ENCODE data around the gene WIPI1. TPM values are rescaled to one million over a fixed set of nuclear protein-coding genes. Genes with fewer than 3 reads are reported as not detected.

Gene WIPI1
- total RNA-seq, 2 donors from 2014 or later = 54.2 to 58.3 TPM

- H3K4me3 ChIP-seq = no peak overlapping the region
- H3K9me3 ChIP-seq = no peaks in the 10 kb centered on the region
- peaks cover 29% of the 10 kb centered on the region for H3K36me3 ChIP-seq
- peaks cover 5 to 17% of the 10 kb centered on the region in 2 donors for H3K4me1 ChIP-seq (ENCODE audit: control insufficient read depth in 1 of 2, low read depth in 2 of 2)
- TF ChIP-seq CTCF (IDR thresholded peaks at IDR 0.05) = no peak
- no peak for ATAC-seq (ENCODE audit: insufficient number of reproducible peaks, low FRiP score, low read depth)
- H3K27ac ChIP-seq = no peak overlapping the region
- no peak for DNase-seq (ENCODE audit: low spot score)
- no peaks in the 10 kb centered on the region for H3K27me3 ChIP-seq (replicated peaks; ENCODE audit: insufficient read depth)
These were observed 5.5 kb downstream of the WIPI1 start for GRCh38 chr17:68451670-68452354.

- ATAC-seq (ENCODE audit: insufficient number of reproducible peaks, low FRiP score, low read depth) = no peak
These were observed 6.5 kb downstream of the WIPI1 start for GRCh38 chr17:68450801-68451200.

GRCh38 chr17:68450391-68450790 is 6.9 kb downstream of the WIPI1 start:
- no peaks in the 10 kb centered on the region for H3K9me3 ChIP-seq
- peaks cover 2 to 6% of the 10 kb centered on the region in 2 donors for H3K4me1 ChIP-seq (ENCODE audit: control insufficient read depth in 1 of 2, low read depth in 2 of 2)
- no peak overlapping the region for H3K4me3 ChIP-seq
- no peak overlapping the region for H3K27ac ChIP-seq
- H3K36me3 ChIP-seq = peaks cover 30% of the 10 kb centered on the region
- no peak for TF ChIP-seq CTCF (IDR thresholded peaks at IDR 0.05)
- ATAC-seq (ENCODE audit: insufficient number of reproducible peaks, low FRiP score, low read depth) (no peak), DNase-seq (ENCODE audit: low spot score) (no peak)
- H3K27me3 ChIP-seq (replicated peaks; ENCODE audit: insufficient read depth) = no peaks in the 10 kb centered on the region

More at GRCh38 chr17:68450801-68451200, 6.5 kb downstream of the WIPI1 start:
- DNase-seq (ENCODE audit: low spot score) = no peak
- Histone ChIP-seq H3K4me1 (ENCODE audit: control insufficient read depth in 1 of 2, low read depth in 2 of 2) (peaks cover 5 to 10% of the 10 kb centered on the region in 2 donors), H3K36me3 (peaks cover 29% of the 10 kb centered on the region), H3K27ac (no peak overlapping the region), H3K27me3 (replicated peaks; ENCODE audit: insufficient read depth) (no peaks in the 10 kb centered on the region), H3K9me3 (no peaks in the 10 kb centered on the region), H3K4me3 (no peak overlapping the region)
- TF ChIP-seq CTCF (IDR thresholded peaks at IDR 0.05) = no peak

- Histone ChIP-seq H3K4me3 (no peak overlapping the region), H3K4me1 (ENCODE audit: control insufficient read depth in 1 of 2, low read depth in 2 of 2) (no peaks in the 10 kb centered on the region), H3K27ac (no peak overlapping the region), H3K36me3 (peaks cover 34% of the 10 kb centered on the region), H3K27me3 (replicated peaks; ENCODE audit: insufficient read depth) (no peaks in the 10 kb centered on the region), H3K9me3 (no peaks in the 10 kb centered on the region)
- no peak for TF ChIP-seq CTCF (IDR thresholded peaks at IDR 0.05)
- no peak for DNase-seq (ENCODE audit: low spot score)
- no peak for ATAC-seq (ENCODE audit: insufficient number of reproducible peaks, low FRiP score, low read depth)
These were observed 8.1 kb downstream of the WIPI1 start for GRCh38 chr17:68449021-68449739.

- DNase-seq (ENCODE audit: low spot score) (no peak), ATAC-seq (ENCODE audit: insufficient number of reproducible peaks, low FRiP score, low read depth) (no peak)
- H3K27ac ChIP-seq = no peak overlapping the region
- H3K36me3 ChIP-seq = peaks cover 34% of the 10 kb centered on the region
- no peak overlapping the region for H3K4me3 ChIP-seq
- TF ChIP-seq CTCF (IDR thresholded peaks at IDR 0.05) = no peak
- no peaks in the 10 kb centered on the region for H3K27me3 ChIP-seq (replicated peaks; ENCODE audit: insufficient read depth)
- peaks cover 0 to 7% of the 10 kb centered on the region in 2 donors for H3K4me1 ChIP-seq (ENCODE audit: control insufficient read depth in 1 of 2, low read depth in 2 of 2)
- H3K9me3 ChIP-seq = no peaks in the 10 kb centered on the region
These were observed 10.7 kb downstream of the WIPI1 start for GRCh38 chr17:68446626-68447041.
